Keratinocyte (primary cell): ENCODE measurements around the gene GSG1. TPM values are rescaled to one million over a fixed set of nuclear protein-coding genes. Genes with fewer than 3 reads are reported as not detected.

ENCODE experiments used
- DNase-seq: peaks from one replicate; pipeline ENCODE4 v3.0.0-alpha.2; 2011; ENCODE audit warnings: low read depth, missing footprints, low spot score
- FAIRE-seq: peaks from 2 replicates; lab custom pipeline; 2011; peaks lifted over from hg19 to GRCh38; lab: Jason Lieb, UNC
- H2AFZ ChIP-seq: 2 replicates; pipeline ENCODE4 v1.6.0; 2012; ENCODE audit warnings: low read length, control low read depth, inconsistent platforms; ENCODE audit not compliant: control insufficient read depth
- H3K27ac ChIP-seq: 2 replicates; pipeline ENCODE4 v1.5.1; 2011; ENCODE audit warnings: low read length; ENCODE audit not compliant: control insufficient read depth, insufficient read depth
- H3K27me3 ChIP-seq: 3 replicates; pipeline ENCODE4 v1.6.0; 2011; ENCODE audit warnings: low read length; ENCODE audit not compliant: control insufficient read depth, insufficient read depth; ENCODE audit errors: extremely low read depth
- H3K36me3 ChIP-seq, 2 experiments: 2 replicates in 1 of 2; 3 replicates in 1 of 2; pipeline ENCODE4 v1.5.1; 2011; ENCODE audit warnings: low read length in 2 of 2, mild to moderate bottlenecking in 1 of 2; ENCODE audit not compliant: control insufficient read depth in 2 of 2, insufficient read depth in 2 of 2; ENCODE audit errors: extremely low read depth in 1 of 2
- H3K4me1 ChIP-seq: 3 replicates; pipeline ENCODE4 v1.5.1; 2011; ENCODE audit warnings: low read length; ENCODE audit not compliant: control insufficient read depth, insufficient read depth; ENCODE audit errors: extremely low read depth
- H3K4me2 ChIP-seq: 3 replicates; pipeline ENCODE4 v1.6.0; 2011; ENCODE audit warnings: low read depth, low read length; ENCODE audit not compliant: control insufficient read depth, insufficient read depth; ENCODE audit errors: extremely low read depth
- H3K4me3 ChIP-seq, 3 experiments: fragments of 200-600 bp in 1 of 3; sonication (generic) in 1 of 3; 2 replicates in 2 of 3; 3 replicates in 1 of 3; pipeline ENCODE4 v1.5.1; 2011 to 2016; ENCODE audit warnings: low read length in 3 of 3, mild to moderate bottlenecking in 3 of 3, control low read depth in 2 of 3, inconsistent platforms in 1 of 3, low read depth in 1 of 3, mixed read lengths in 1 of 3, mixed run types in 1 of 3, moderate library complexity in 1 of 3; ENCODE audit not compliant: control insufficient read depth in 2 of 3, insufficient read depth in 2 of 3; ENCODE audit errors: extremely low read depth in 1 of 3
- H3K79me2 ChIP-seq: 2 replicates; pipeline ENCODE4 v1.6.0; 2012; ENCODE audit warnings: low read length; ENCODE audit not compliant: control insufficient read depth, insufficient read depth
- H3K9ac ChIP-seq: 3 replicates; pipeline ENCODE4 v1.6.0; 2011; ENCODE audit warnings: low read length; ENCODE audit not compliant: control insufficient read depth, insufficient read depth; ENCODE audit errors: extremely low read depth
- H3K9me1 ChIP-seq: 3 replicates; pipeline ENCODE4 v1.6.0; 2011; ENCODE audit warnings: low read length; ENCODE audit not compliant: control insufficient read depth, insufficient read depth; ENCODE audit errors: extremely low read depth
- H3K9me3 ChIP-seq: 2 replicates; pipeline ENCODE4 v1.5.1; 2012; ENCODE audit warnings: low read depth, low read length; ENCODE audit not compliant: control insufficient read depth
- H4K20me1 ChIP-seq: 3 replicates; pipeline ENCODE4 v1.6.0; 2011; ENCODE audit warnings: low read length; ENCODE audit not compliant: control insufficient read depth, insufficient read depth; ENCODE audit errors: extremely low read depth
- CTCF ChIP-seq, 3 experiments: IDR thresholded peaks in 1 of 3; conservative IDR thresholded peaks in 1 of 3; optimal IDR thresholded peaks in 1 of 3; 2 replicates in 2 of 3; 3 replicates in 1 of 3; pipeline versions ENCODE3 to v1.5.1; 2011; ENCODE audit warnings: low read length in 3 of 3, mild to moderate bottlenecking in 3 of 3, moderate library complexity in 2 of 3, control low read depth in 1 of 3, inconsistent platforms in 1 of 3; ENCODE audit not compliant: insufficient read depth in 2 of 3; ENCODE audit errors: extremely low read depth in 1 of 3
- EZH2 ChIP-seq: IDR thresholded peaks from one replicate; pipeline ENCODE4 v1.6.1; 2012; ENCODE audit warnings: inconsistent platforms, mild to moderate bottlenecking, low read length, moderate library complexity
- dilution Hi-C: fragments of 300-500 bp; cut with MboI; formaldehyde crosslinking; loops from one replicate; pipeline ENCODE4 v1.7.0; 2020; ENCODE audit warnings: low sequenced_read_pairs; ENCODE audit not compliant: extremely low pct_ligation_motif_present
- polyA plus RNA-seq, 5 experiments: library from polyadenylated mRNA; depleted of rRNA in 3 of 5; stranded (reverse) in 3 of 5; stranded (forward) in 1 of 5; unstranded in 1 of 5; fragments of >200 nt; gene quantifications; 1 replicate in 1 of 5; 2 replicates in 3 of 5; 3 replicates in 1 of 5; pipeline versions ENCODE4 v1.2.1 to v1.2.3, GENCODE V29; 2011 to 2012; ENCODE audit warnings: missing spikeins in 2 of 5, low read depth in 1 of 5, low replicate concordance in 1 of 5

Gene GSG1
- polyA plus RNA-seq, 1 donor (not counting 4 experiments of a cell fraction or from before 2014, with no cell fraction given) = 0.05 TPM

DNA sequence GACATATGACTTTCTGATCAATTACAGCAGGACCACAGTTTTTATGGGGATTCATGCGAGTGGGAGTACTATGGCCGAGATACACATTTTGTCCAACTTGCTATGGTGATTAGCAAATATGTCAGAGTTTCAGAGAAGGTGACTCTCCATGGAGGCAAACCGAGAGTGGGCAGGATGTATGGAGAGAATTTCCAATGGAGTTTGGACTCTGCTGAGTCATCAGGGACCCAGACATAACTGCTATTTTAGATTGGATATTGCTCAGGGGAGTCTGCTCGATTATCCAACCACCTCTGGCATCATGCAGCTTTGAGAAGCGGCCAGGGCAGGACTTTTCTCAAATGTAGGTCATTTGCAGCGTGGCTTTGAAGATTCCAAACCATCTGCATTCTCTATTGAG lies 9.5 kb upstream of the GSG1 start:
- no peak overlapping the region for H3K4me3 ChIP-seq
- DNase-seq = no peak
- no peaks in the 10 kb centered on the region for H3K9me3 ChIP-seq
- no peaks in the 10 kb centered on the region for H4K20me1 ChIP-seq
- H2AFZ ChIP-seq = no peak overlapping the region
- no peaks in the 10 kb centered on the region for H3K9me1 ChIP-seq
- FAIRE-seq = no peak
- H3K27me3 ChIP-seq = no peaks in the 10 kb centered on the region
- H3K4me1 ChIP-seq = no peaks in the 10 kb centered on the region
- no peaks in the 10 kb centered on the region for H3K36me3 ChIP-seq
- dilution Hi-C loops = no loop called here
- no peak overlapping the region for H3K9ac ChIP-seq
- no peak overlapping the region for H3K4me2 ChIP-seq
- TF ChIP-seq CTCF (optimal IDR thresholded peaks at IDR 0.05 in 1 of 3, IDR thresholded peaks at IDR 0.05 in 1 of 3, conservative IDR thresholded peaks at IDR 0.05 in 1 of 3; ENCODE audit: extremely low read depth in 1 of 3, insufficient read depth in 2 of 3, low read length in 3 of 3) (no peak), EZH2 (no peak)
- H3K27ac ChIP-seq = no peak overlapping the region
- H3K79me2 ChIP-seq = no peaks in the 10 kb centered on the region

GRCh38 chr12:13106666-13107065 lies 3.2 kb upstream of the GSG1 start:
- H3K79me2 ChIP-seq = no peaks in the 10 kb centered on the region
- no peak overlapping the region for H3K9ac ChIP-seq
- TF ChIP-seq EZH2 = no peak
- TF ChIP-seq CTCF (optimal IDR thresholded peaks at IDR 0.05 in 1 of 3, IDR thresholded peaks at IDR 0.05 in 1 of 3, conservative IDR thresholded peaks at IDR 0.05 in 1 of 3; ENCODE audit: extremely low read depth in 1 of 3, insufficient read depth in 2 of 3, low read length in 3 of 3) = no peak
- H3K9me3 ChIP-seq = no peaks in the 10 kb centered on the region
- FAIRE-seq (peak; percentile 5), DNase-seq (no peak)
- no peaks in the 10 kb centered on the region for H3K9me1 ChIP-seq
- no peaks in the 10 kb centered on the region for H4K20me1 ChIP-seq
- H3K4me1 ChIP-seq = peaks cover 17% of the 10 kb centered on the region
- dilution Hi-C loops = no loop called here
- no peak overlapping the region for H3K4me3 ChIP-seq
- H3K4me2 ChIP-seq = no peak overlapping the region
- H2AFZ ChIP-seq = no peak overlapping the region
- no peaks in the 10 kb centered on the region for H3K27me3 ChIP-seq
- H3K36me3 ChIP-seq = no peaks in the 10 kb centered on the region
- no peak overlapping the region for H3K27ac ChIP-seq
